Lower leg skin (tissue), 3 donors: ENCODE results near the gene LMOD2.

Experiments used
- CTCF ChIP-seq, 3 donors: fragments of 450-650 bp; IDR thresholded peaks; one replicate each; pipeline ENCODE4 v1.5.1; 2016; ENCODE audit warnings: antibody characterized with exemption in 3 of 3, mild to moderate bottlenecking in 3 of 3, moderate library complexity in 2 of 3
- POLR2A ChIP-seq, 2 donors: fragments of 450-650 bp; IDR thresholded peaks; one replicate each; pipeline ENCODE4 v1.6.1; 2016 to 2017; ENCODE audit warnings: antibody characterized with exemption in 2 of 2, mild to moderate bottlenecking in 1 of 2, moderate library complexity in 1 of 2

GRCh38 chr7:123682690-123683089 is 27.0 kb downstream of the LMOD2 start:
- no peak for TF ChIP-seq POLR2A (IDR thresholded peaks at IDR 0.05)
- no peak for TF ChIP-seq CTCF (IDR thresholded peaks at IDR 0.05)
